ENCODE data around the gene SHOX. TPM values are rescaled to one million over a fixed set of nuclear protein-coding genes. Genes with fewer than 3 reads are reported as not detected.
"Not testable (repeated sequence)": the region's sequence is repeated elsewhere in the genome, so short reads cannot be mapped to it uniquely, and the experiment has no call there.

SHOX gene
- total RNA-seq, 2 donors from 2014 or later = not detected

- no peaks in the 10 kb centered on the region for H3K36me3 ChIP-seq
- DNase-seq (ENCODE audit: low spot score) = peak; percentile 26
- H3K9me3 ChIP-seq = no peaks in the 10 kb centered on the region
- H3K27me3 ChIP-seq = peaks cover 0 to 19% of the 10 kb centered on the region in 2 donors
- no peak overlapping the region for H3K27ac ChIP-seq
- no peak for TF ChIP-seq CTCF (IDR thresholded peaks at IDR 0.05)
- H3K4me3 ChIP-seq = no peak overlapping the region
- H3K4me1 ChIP-seq = peaks cover 0 to 9% of the 10 kb centered on the region in 2 donors
These were observed 10.6 kb upstream of the SHOX start for GRCh38 chrX:619812-620531.

GRCh38 chrX:621705-622503, 8.7 kb upstream of the SHOX start:
- Histone ChIP-seq H3K9me3 (no peaks in the 10 kb centered on the region), H3K4me3 (no peak overlapping the region), H3K4me1 (peaks cover 0 to 9% of the 10 kb centered on the region in 2 donors), H3K36me3 (no peaks in the 10 kb centered on the region), H3K27ac (no peak overlapping the region), H3K27me3 (peaks cover 0 to 19% of the 10 kb centered on the region in 2 donors)
- no peak for TF ChIP-seq CTCF (IDR thresholded peaks at IDR 0.05)
- DNase-seq (ENCODE audit: low spot score) = peak; percentile 7

GRCh38 chrX:622802-623201, 7.8 kb upstream of the SHOX start:
- H3K4me3 ChIP-seq; H3K36me3 ChIP-seq; DNase-seq (ENCODE audit: low spot score); H3K27ac ChIP-seq; H3K4me1 ChIP-seq; H3K9me3 ChIP-seq: not testable (repeated sequence)
- peaks cover 0 to 19% of the 10 kb centered on the region in 2 donors for H3K27me3 ChIP-seq

GRCh38 chrX:623268-623598, 7.4 kb upstream of the SHOX start:
- no peak for DNase-seq (ENCODE audit: low spot score)
- Histone ChIP-seq H3K4me1 (peaks cover 0 to 9% of the 10 kb centered on the region in 2 donors), H3K36me3 (no peaks in the 10 kb centered on the region), H3K4me3 (no peak overlapping the region), H3K27ac (no peak overlapping the region), H3K9me3 (no peaks in the 10 kb centered on the region), H3K27me3 (peaks cover 0 to 19% of the 10 kb centered on the region in 2 donors)
- TF ChIP-seq CTCF (IDR thresholded peaks at IDR 0.05) = no peak

GRCh38 chrX:623599-624315, 6.8 kb upstream of the SHOX start:
- H3K4me3 ChIP-seq = no peak overlapping the region
- H3K9me3 ChIP-seq = no peaks in the 10 kb centered on the region
- H3K27ac ChIP-seq = no peak overlapping the region
- TF ChIP-seq CTCF (IDR thresholded peaks at IDR 0.05) = no peak
- no peaks in the 10 kb centered on the region for H3K36me3 ChIP-seq
- peak; percentile 11 for DNase-seq (ENCODE audit: low spot score)
- peaks cover 0 to 18% of the 10 kb centered on the region in 2 donors for H3K27me3 ChIP-seq
- H3K4me1 ChIP-seq = peaks cover 0 to 9% of the 10 kb centered on the region in 2 donors

All from right atrium auricular region (tissue), 2 donors.